Measurements from ENCODE around the gene ADAD1.
"Not testable (repeated sequence)": the region's sequence is repeated elsewhere in the genome, so short reads cannot be mapped to it uniquely, and the experiment has no call there.

Gene ADAD1

DNA sequence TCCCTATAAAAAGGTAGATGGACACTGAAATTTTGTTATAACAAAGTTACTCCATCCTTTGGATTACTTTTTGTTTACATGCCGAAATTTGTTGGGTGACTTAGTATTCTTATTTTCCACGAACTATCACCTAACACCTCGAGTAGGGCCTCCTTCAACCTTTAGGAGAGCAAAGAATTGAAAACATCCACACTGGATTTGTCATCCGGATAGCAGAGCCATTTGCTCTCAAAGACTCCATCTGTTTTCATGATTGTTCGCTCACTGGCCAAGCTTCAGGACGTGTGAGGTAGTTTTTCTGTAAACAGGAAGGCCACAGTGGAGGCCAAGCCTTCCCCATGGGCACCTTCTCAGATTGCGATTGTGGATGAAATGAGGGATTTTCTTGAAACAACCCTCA, at the start of gene ADAD1:
ADAD1 (plus strand) TSS at position 301 of the 400 bp plus-strand sequence. CDS start 1,059 bp downstream, outside the sequence.
- no peak for DNase-seq (ENCODE audit: low read depth in 2 of 2)

DNA sequence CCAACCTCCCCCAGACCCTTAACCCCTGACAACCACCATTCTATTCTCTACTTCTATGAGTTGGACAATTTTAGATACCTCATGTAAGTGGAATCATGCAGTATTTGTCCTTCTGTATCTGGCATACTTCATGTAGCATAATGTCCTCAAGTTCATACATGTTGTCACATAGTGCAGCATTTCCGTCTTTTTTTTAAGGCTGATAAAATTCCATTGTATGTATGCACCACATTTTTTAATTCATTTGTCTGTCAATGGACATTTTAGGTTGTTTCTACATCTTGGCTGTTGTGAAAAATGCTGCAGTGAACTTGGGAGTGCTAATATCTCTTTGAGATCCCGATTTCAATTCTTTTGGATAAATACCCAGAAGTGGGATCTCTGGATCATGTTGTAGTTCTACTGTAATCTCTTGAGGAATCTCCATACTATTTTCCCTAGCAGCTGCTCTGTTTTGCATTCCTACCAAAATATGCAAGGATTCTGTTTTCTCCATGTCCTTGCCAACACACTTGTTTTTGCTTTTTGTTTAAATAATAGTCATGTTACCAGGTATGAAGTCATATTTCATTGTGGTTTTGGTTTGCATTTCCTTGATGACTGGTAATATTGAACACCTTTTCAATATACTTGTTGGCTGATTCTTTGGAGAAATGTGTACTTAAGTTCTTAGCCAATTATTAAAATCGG, 48.8 kb upstream of the ADAD1 start:
- no peak for DNase-seq (ENCODE audit: low read depth in 2 of 2)

DNA sequence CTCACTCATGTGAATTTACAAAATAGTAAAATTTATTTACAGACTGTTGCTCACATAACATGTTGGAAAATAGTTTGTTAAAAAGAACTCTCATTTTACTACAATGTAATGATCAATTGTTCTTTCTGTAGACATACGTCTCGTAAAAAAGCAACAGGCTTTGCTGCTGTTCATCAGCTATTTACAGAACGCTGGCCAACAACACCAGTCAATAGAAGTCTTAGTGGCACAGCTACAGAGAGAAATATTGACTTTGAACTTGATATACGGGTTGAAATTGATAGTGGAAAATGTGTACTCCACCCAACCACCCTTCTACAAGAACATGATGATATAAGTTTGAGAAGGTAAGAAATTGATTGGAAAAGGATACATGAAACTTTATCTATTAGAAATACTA, 47.6 kb upstream of the ADAD1 start:
- DNase-seq (ENCODE audit: low read depth in 2 of 2) = no peak

DNA sequence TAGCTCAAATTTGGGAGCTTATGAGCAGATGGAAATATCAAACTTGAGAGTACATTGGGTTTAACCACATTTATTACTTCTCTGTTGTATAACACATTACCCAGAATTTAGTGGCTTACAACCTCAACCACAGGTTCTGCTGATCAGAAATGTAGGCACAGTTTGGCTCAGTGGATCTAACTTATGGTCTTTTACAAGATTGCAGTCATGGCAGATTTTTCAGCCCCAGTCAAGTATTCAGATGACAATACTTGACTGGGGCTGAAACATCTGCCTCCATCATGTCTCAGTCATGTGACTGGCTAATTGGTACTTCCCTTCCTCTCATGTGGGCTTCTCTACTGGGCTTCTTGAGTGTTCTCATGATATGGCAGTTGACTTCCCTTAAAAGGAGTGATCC, 44.0 kb upstream of the ADAD1 start:
- DNase-seq (ENCODE audit: low read depth in 2 of 2) = no peak

DNA sequence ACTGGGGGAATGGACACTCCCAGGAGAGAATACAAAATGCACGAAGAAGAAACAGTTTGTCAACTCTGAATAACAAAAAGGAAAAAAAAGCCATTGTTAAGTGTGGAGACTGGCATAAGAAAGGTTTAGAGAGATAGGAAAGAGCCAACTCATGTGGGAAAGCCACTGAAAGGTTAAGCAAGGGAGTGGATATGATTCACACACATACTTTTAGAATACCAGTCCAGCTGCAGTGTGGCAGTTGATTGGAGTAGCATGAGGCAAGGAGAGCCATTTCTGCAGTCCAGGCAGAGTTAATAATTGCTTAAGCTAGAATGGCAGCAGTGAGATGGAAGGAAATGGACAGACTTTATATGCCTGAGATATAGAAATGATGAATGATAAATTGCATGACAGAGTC, 36.9 kb upstream of the ADAD1 start:
- no peak for DNase-seq (ENCODE audit: low read depth in 2 of 2)

DNA sequence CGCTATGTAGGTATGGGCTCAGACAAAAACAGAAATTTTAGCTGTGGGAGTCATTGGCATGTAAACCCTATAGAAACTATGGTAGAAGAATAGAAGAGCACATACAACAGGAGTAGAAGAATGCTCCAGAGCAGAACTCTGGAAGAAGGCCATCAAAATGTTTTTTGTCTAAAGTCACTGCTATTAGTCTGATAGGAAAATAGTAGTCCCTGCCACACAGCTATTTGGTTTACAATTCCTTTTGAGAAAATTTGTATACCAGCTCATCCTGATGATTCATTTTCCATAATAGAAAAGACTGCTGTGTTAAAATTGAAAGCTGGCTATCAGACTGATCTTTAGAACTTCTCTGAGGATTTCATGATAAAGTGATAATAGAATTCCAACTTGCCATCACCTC, 32.8 kb upstream of the ADAD1 start:
- DNase-seq (ENCODE audit: low read depth in 2 of 2) = no peak

DNA sequence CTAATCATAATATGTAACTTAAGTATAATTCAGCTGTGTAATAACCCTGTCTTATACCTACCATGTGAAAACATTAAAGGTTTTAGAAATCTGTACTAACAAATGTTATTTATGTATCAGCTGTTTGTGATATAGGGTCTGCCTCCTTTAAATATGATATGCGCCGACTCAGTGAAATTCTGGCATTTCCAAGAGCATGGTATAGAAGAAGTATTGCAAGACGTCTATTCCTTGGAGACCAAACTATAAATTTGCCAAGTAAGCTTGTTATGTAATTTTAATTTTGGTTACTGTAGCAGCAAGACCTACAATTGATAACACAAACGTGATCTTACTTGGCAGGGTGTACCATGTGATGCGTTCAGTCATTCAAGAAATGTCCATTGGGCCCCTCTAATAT, 32.3 kb upstream of the ADAD1 start:
- no peak for DNase-seq (ENCODE audit: low read depth in 2 of 2)

DNA sequence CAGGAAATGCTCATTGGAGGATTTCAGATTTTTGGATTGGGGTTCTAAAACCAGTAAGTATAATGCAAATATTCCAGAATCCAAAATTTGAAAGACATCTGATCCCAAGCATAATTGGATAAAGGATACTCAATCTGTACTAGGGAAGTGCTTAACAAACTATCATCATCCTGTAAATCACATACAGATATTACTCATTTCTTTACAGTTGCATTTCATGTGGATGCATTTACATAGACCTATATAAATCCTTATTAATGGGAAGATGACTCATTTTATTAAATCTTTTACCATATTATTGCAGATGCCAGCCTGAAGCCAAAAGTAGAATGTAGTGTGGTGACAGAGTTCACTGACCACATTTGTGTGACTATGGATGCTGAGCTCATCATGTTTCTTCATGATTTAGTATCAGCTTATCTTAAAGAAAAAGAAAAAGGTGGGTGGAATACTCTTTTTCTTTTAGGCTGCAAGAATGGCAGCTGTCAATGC, 22.4 kb upstream of the ADAD1 start:
- DNase-seq (ENCODE audit: low read depth in 2 of 2) = no peak

DNA sequence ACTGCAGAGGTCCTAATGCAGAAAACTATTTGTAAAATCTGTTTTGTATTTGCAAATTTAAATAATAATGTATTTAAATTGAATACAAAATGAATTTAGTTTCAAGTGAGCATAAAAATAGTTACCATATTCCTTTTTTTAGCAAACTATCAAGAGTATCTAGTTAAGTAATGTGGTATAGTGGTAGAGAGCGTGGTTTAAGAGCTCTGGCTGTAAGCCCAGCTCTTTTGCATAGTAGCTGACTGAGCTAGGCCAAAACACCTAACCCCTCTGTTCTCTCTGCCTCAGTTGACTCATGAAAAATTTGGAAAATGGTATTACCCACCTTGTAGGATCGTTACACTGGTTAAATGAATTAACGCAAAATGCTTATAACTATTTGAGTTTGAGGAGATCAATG, 18.1 kb upstream of the ADAD1 start:
- DNase-seq (ENCODE audit: low read depth in 2 of 2) = no peak

DNA sequence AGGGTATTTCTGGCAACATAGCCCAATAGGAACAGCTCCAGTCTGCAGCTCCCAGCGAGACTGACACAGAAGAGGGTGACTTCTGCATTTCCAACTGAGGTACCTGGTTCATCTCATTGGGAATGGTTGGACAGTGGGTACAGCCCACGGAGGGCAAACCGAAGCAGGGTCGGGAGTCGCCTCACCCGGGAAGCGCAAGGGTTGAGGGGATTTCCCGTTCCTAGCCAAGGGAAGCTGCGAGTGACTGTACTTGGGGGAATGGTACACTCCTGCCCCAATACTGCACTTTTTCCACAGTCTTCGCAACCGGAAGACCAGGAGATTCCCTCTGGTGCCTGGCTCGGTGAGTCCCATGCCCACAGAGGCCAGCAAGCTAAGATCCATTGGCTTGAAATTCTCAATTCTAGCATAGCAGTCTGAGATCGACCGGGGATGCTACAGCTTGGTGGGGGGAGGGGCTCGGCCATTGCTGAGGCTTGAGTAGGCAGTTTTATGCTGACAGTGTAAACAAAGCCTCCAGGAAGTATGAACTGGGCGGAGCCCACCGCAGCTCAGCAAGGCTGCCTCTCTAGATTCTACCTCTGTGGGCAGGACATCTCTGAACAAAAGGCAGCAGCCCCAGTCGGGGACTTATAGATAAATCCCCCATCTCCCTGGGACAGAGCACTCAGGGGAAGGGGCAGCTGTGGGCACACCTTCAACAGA, 14.0 kb upstream of the ADAD1 start:
- DNase-seq (ENCODE audit: low read depth in 2 of 2) = no peak

DNA sequence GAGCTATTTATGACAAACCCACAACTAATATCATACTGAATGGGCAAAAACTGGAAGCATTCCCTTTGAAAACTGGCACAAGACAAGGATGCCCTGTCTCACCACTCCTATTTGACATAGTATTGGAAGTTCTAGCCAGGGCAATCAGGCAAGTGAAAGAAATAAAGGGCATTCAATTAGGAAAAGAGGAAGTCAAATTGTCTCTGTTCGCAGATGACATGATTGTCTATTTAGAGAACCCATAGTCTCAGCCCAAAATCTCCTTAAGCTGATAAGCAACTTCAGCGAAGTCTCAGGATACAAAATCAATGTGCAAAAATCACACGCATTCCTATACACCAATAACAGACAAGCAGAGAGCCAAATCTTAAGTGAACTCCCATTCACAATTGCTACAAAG, 10.0 kb upstream of the ADAD1 start:
- not testable (repeated sequence) for DNase-seq (ENCODE audit: low read depth in 2 of 2)

DNA sequence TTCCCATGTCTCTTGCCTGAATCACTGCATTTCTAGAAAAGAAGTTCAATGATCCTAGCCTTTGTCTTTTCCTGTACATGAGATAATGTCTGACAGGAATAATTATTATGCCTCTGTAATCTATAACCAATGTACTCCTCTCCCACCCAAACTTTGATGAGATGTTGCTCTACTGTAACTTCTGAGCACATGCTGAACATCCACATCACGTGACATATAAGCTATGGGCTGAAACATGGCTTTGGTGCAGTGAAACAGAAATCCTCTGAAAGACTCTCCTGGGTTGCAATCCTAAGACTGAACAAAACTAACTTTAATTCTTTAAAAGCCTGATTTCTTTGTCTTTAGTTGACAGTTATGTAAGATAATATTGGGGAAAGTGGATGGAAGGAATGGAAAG, 1.5 kb upstream of the ADAD1 start:
- DNase-seq (ENCODE audit: low read depth in 2 of 2) = no peak

DNA sequence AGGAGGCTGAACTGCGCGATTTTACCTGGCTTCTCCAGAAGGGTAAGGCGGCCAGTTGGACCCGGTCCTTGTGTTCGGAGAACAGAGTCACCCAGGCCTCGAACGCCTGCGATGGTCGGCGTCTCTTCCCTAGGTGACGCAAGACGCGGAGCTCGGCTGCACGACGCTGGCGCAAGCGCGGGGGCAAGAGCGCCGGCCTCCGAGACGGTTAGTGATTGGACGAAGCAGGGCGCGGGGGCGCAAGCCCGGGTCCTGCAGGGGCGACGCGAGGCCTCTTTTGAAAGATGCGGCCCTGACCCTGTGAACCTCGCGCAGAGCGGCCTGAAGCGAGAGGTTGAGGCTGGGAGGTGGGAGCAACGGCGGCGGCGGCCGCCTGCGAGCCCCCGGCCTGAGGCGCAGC, 428 bp downstream of the ADAD1 start:
- DNase-seq (ENCODE audit: low read depth in 2 of 2) = no peak

DNA sequence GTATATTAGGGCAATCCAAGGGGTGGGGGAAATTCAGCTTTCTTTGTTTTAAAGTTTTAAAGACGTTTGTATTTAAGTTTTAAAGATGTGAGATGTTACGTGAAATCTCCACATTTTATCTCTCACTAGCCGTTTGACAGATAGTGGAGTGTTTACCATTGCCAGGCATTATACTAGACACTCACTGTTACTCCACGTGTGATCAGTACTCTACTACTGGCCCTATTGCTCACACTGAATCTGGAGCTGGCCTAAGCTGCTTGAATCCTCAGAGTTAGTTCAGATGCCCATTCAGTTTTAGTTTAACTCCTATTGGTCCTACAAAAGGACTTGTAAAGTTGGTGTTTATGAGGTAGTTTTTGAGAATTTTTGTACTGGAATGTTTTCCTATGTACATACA, 4.5 kb downstream of the ADAD1 start:
- DNase-seq (ENCODE audit: low read depth in 2 of 2) = no peak

DNA sequence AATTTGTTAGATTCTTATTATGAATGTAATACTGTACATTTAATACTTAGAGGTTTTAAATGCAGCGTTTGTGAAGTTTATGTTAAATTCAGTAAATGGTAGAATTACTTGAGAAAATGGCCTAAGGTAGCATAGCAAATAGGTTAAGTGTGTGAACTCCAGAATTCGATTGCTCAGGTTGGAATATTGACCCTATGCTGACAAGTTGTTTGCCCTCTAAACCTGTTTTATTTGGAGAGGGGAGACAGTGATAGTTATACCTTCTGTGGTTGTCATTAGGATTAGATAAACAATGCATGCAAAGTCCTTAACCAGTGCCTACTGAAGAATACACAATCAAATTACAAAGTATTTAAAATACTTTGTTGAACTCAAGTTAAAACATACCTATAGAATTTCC, 5.4 kb downstream of the ADAD1 start:
- DNase-seq (ENCODE audit: low read depth in 2 of 2) = no peak

DNA sequence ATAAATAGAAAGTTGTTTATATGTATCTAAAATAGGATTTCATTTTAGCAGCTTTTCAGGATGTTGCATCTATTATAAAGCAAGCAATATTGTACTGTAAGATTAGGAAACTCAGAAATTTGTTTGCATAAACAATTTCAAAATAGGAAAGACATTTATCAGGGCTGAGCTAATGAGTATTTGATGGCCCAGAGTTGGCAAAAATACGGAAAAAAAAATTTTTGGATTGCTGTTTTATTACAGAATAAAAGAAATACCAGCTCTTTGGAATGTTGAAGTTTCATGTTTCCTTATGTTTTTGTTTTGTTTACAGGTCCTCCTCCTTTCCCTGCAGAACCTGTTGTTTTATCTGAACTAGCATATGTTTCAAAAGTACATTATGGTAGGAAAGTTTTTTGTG, 14.5 kb downstream of the ADAD1 start:
- no peak for DNase-seq (ENCODE audit: low read depth in 2 of 2)

DNA sequence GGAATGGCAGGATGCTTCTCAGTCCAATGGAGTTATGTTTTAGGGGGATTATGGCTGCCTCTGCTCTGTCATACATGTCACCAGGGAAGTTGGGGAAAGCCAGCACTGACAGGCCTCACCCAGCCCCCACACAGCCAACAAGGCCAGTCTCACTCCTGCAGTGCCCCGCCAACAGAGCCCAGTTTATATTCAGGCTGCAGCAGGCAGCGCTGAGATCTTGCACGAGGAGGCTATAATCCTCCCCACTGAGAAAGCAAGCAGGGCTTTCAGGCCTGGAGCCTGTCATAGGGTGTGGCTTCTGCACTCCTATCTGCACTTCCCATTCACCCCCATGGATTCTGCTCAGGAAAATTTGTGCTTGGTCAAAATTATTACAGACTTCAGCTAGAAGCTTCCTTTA, 25.1 kb downstream of the ADAD1 start:
- DNase-seq (ENCODE audit: low read depth in 2 of 2) = no peak

DNA sequence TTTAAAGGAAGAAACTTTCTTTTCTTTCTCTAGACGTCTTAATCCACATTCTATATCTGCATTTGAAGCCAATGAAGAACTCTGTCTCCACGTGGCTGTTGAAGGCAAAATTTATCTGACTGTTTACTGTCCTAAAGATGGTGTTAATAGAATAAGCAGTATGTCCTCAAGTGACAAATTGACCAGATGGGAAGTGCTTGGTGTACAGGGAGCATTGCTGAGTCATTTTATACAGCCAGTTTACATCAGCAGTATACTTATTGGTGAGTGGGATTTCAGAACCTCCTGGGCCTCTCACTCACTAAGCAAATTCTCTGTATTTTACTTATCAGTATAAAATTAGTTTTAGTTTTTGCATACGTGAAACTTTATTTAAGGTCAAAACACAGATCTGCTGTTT, 33.7 kb downstream of the ADAD1 start:
- no peak for DNase-seq (ENCODE audit: low read depth in 2 of 2)

DNA sequence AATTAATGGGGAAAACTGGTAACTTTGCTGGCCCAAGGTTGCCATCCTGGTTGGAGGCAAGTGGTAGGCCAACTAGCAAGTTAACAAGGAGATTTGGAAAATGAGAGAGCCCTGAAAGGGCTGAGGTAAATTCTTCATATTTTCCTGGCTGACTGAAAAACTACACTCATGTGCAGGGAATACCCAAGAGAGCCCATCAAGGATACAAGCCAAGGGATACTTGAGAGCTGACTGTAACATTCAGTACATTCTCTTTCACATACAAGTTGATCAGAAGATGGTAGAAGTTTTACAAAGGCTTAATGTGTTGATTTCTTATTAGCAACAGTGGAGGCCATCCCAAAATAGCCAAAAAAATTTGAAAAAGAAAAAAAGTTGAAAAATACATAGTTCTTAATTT, 44.4 kb downstream of the ADAD1 start:
- no peak for DNase-seq (ENCODE audit: low read depth in 2 of 2)

DNA sequence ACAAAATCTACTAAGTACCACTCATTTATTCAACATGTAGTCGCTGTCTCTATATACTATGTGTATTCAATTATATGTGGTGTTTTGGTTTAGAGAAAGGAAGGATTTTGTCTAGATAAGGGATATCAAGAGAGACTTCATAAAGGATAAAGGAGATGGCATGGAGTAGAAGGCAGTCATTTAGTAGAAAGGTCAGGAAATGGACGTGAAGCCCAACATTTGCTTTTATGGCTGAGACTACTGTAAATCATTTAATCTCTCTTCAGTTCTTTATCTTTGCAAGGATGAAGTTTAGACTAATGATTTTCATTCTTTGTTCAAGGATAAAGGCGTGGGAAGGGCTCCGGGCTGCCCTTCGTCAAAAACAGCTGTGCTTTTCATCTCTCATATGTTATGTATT, 52.5 kb downstream of the ADAD1 start:
- no peak for DNase-seq (ENCODE audit: low read depth in 2 of 2)

DNA sequence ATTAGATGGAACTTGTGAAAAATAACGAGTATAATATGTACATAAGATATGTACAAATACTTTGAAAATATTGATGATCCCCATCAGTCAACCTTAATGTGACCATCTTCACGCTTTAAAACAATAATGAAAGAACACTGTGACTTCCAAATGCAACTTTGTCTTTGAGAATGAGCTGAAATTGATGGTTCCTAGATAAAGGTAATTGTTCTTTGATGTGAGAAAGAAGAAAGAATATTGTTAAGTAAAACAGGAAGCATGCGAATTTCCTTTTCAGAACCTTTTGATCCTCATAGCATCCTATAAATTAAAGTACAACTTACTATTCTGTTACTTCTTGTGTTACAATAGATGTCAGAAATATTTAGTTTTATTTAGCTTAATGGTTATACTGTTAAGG, 55.5 kb downstream of the ADAD1 start:
- DNase-seq (ENCODE audit: low read depth in 2 of 2) = no peak

DNA sequence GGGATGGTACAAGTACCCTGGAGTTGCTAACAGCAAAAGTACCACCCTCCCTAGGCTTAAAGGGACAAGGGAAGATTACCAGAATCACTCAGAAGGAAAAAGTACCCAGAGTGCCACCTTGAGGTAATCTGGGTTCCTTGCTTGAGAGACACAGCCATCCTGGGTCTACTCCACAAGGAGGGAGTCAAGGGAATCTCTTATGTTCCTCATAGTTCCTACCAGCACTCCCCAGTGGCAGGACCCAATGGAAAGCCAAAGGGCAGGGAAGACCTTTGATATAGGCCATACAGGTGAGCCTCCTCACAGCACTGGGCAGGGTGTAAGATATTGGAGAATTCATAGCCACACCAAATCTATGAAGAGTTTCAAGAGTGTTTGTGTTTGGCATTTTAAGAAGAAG, 72.0 kb downstream of the ADAD1 start:
- DNase-seq (ENCODE audit: low read depth in 2 of 2) = peak; percentile 8 to 10

DNA sequence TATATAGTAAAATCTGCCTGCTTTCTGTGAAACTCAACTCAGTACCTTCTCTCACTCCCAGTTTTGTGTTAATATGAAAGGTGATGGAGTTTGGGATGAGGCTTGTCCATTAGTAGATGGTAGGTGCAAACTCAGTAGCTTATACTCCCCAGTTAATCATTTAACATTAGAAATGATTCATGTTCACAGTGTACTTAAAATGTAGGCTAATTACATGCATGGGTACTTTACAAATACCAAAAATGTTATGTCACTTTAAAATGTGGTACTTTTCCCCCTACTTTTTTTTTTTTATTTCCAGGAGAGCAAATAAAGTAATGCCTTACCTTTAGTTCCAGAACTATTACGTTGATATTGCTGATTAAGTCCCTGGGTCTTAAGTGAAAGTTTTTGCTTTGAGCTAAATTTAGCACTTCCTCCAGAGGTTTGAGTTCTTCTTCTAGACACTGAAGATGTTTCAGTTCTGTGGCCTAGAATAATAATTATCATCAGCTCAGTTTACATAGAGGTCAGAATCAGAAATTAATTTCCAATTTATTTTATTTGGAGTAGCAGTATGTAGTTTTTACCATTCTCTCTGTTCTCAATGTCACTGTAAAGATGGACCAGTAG, 74.7 kb downstream of the ADAD1 start:
- no peak for DNase-seq (ENCODE audit: low read depth in 2 of 2)
